T-helper 1 cell treated with Interleukin-12 subunit alpha and Interleukin-12 subunit beta and Interleukin-4 antibody, amounts not matched to agents 30 ng/mL and 1 ng/mL, for 36 hours (primary cell): ENCODE data around the gene CENPN. TPM values are rescaled to one million over a fixed set of nuclear protein-coding genes. Genes with fewer than 3 reads are reported as not detected.

ENCODE experiments used
- intact Hi-C: fragments of 100-400 bp; cut with micrococcal nuclease; formaldehyde crosslinking; loops from one replicate; pipeline ENCODE4 v1.15.1; 2024
- total RNA-seq: library from RNA; stranded (reverse); gene quantifications from 2 replicates; pipeline ENCODE4 v1.2.3, GENCODE V29; 2022

Gene CENPN
- total RNA-seq, 1 donor from 2014 or later: 44.2 TPM

- intact Hi-C loops: no loop called here
Measured at GRCh38 chr16:80991792-80992430, 15.1 kb upstream of the CENPN start.

- intact Hi-C loops: no loop called here
Measured at GRCh38 chr16:80992676-80993293, 14.2 kb upstream of the CENPN start.

- intact Hi-C loops: no loop called here
Measured at GRCh38 chr16:80993307-80993706, 13.7 kb upstream of the CENPN start.

GRCh38 chr16:80993834-80994233, 13.2 kb upstream of the CENPN start:
- intact Hi-C loops: no loop called here

GRCh38 chr16:80994451-80994850, 12.6 kb upstream of the CENPN start:
- intact Hi-C loops: no loop called here

- intact Hi-C loops: loop anchor here (1.0 to 2.0 kb wide), 2 partner anchors 10 to 80 kb away; partner anchors contain the start of genes C16orf46 and CMC2
Measured at GRCh38 chr16:80996688-80997138, 10.3 kb upstream of the CENPN start.

GRCh38 chr16:80997139-80997798, 9.7 kb upstream of the CENPN start:
- intact Hi-C loops: loop anchor here (1.0 to 2.0 kb wide), 2 partner anchors 9 to 80 kb away; partner anchors contain the start of genes C16orf46 and CMC2

GRCh38 chr16:80997964-80998620, 8.9 kb upstream of the CENPN start:
- intact Hi-C loops: loop anchor here (1.0 to 2.0 kb wide), 2 partner anchors 8 to 79 kb away; partner anchors contain the start of genes C16orf46 and CMC2

- intact Hi-C loops: loop anchor here (5.0 to 10.0 kb wide), 3 partner anchors 474 to 1171 kb away; partner anchors contain the start of gene MPHOSPH6
Measured at GRCh38 chr16:81000873-81001272, 6.1 kb upstream of the CENPN start.

- intact Hi-C loops: loop anchor here (5.0 to 10.0 kb wide), 3 partner anchors 474 to 1171 kb away; partner anchors contain the start of gene MPHOSPH6
Measured at GRCh38 chr16:81001330-81001729, 5.7 kb upstream of the CENPN start.

GRCh38 chr16:81003064-81003463, 4.0 kb upstream of the CENPN start:
- intact Hi-C loops: loop anchor here (5.0 to 10.0 kb wide), 3 partner anchors 476 to 1169 kb away; partner anchors contain the start of gene MPHOSPH6

GRCh38 chr16:81003610-81004460, 3.2 kb upstream of the CENPN start:
- intact Hi-C loops: loop anchor here (1.0 to 10.0 kb wide), 7 partner anchors 30 to 1168 kb away; partner anchors contain the start of genes DYNLRB2, GCSH and MPHOSPH6

- intact Hi-C loops: loop anchor here (1.0 to 10.0 kb wide), 8 partner anchors 30 to 1648 kb away; partner anchors contain the start of genes DYNLRB2, GCSH and MPHOSPH6
Measured at GRCh38 chr16:81004646-81005353, 2.2 kb upstream of the CENPN start.

GRCh38 chr16:81005610-81006161, 1.3 kb upstream of the CENPN start:
- intact Hi-C loops: loop anchor here (1.0 to 10.0 kb wide), 7 partner anchors 8 to 1647 kb away; no protein-coding TSS in a partner anchor

GRCh38 chr16:81006211-81006812, 702 bp upstream of the CENPN start:
- intact Hi-C loops: loop anchor here (1.0 to 10.0 kb wide), 7 partner anchors 9 to 1646 kb away; no protein-coding TSS in a partner anchor

GRCh38 chr16:81008505-81008789, 1.4 kb downstream of the CENPN start:
- intact Hi-C loops: loop anchor here (5.0 to 10.0 kb wide), 2 partner anchors 516 to 1644 kb away; no protein-coding TSS in a partner anchor

- intact Hi-C loops: no loop called here
Measured at GRCh38 chr16:81012974-81013373, 6.0 kb downstream of the CENPN start.

- intact Hi-C loops: no loop called here
Measured at GRCh38 chr16:81014672-81015071, 7.7 kb downstream of the CENPN start.

GRCh38 chr16:81018496-81018895, 11.5 kb downstream of the CENPN start:
- intact Hi-C loops: no loop called here
